Activated CD4-positive, alpha-beta T cell treated with anti-CD3 and anti-CD28 coated beads, Interleukin-2, amount 50 U/mL, for 4 hours (primary cell): ENCODE results near the gene TMEM158.

ENCODE experiments used
- DNase-seq, 2 experiments: peaks; one replicate each; pipeline ENCODE4 v3.0.0-alpha.2; 2020

Gene TMEM158

GRCh38 chr3:45226206-45226915 lies at the start of gene TMEM158:
TMEM158 (minus strand) TSS chr3:45226287; CDS start chr3:45226027, 260 bp downstream.
- DNase-seq, result peak; percentile 72 to 73

GRCh38 chr3:45275006-45275704 lies 49.1 kb upstream of the TMEM158 start:
- no peak for DNase-seq

- DNase-seq, result no peak
Observed at GRCh38 chr3:45273681-45274515, 47.8 kb upstream of the TMEM158 start.

GRCh38 chr3:45272828-45273470 lies 46.9 kb upstream of the TMEM158 start:
- DNase-seq, result no peak

GRCh38 chr3:45272032-45272810 lies 46.1 kb upstream of the TMEM158 start:
- no peak for DNase-seq

- DNase-seq, result no peak
Observed at GRCh38 chr3:45269952-45270351, 43.9 kb upstream of the TMEM158 start.

- DNase-seq, result no peak
Observed at GRCh38 chr3:45267097-45267496, 41.0 kb upstream of the TMEM158 start.

- no peak for DNase-seq
Observed at GRCh38 chr3:45261333-45262110, 35.4 kb upstream of the TMEM158 start.

- DNase-seq, result no peak
Observed at GRCh38 chr3:45259133-45259532, 33.0 kb upstream of the TMEM158 start.

GRCh38 chr3:45258317-45258716 lies 32.2 kb upstream of the TMEM158 start:
- no peak for DNase-seq

- no peak for DNase-seq
Observed at GRCh38 chr3:45253316-45253715, 27.2 kb upstream of the TMEM158 start.

GRCh38 chr3:45252826-45253225 lies 26.7 kb upstream of the TMEM158 start:
- DNase-seq, result no peak

GRCh38 chr3:45249391-45249790 lies 23.3 kb upstream of the TMEM158 start:
- DNase-seq, result no peak

GRCh38 chr3:45246241-45246640 lies 20.2 kb upstream of the TMEM158 start:
- no peak for DNase-seq

- no peak for DNase-seq
Observed at GRCh38 chr3:45244356-45244755, 18.3 kb upstream of the TMEM158 start.

GRCh38 chr3:45241206-45241605 lies 15.1 kb upstream of the TMEM158 start:
- DNase-seq, result no peak

- DNase-seq, result no peak
Observed at GRCh38 chr3:45240292-45240691, 14.2 kb upstream of the TMEM158 start.

GRCh38 chr3:45239254-45239653 lies 13.2 kb upstream of the TMEM158 start:
- DNase-seq, result no peak

GRCh38 chr3:45236964-45237363 lies 10.9 kb upstream of the TMEM158 start:
- DNase-seq, result no peak

GRCh38 chr3:45235409-45235808 lies 9.3 kb upstream of the TMEM158 start:
- DNase-seq, result no peak

GRCh38 chr3:45234250-45234649 lies 8.2 kb upstream of the TMEM158 start:
- DNase-seq, result no peak
